HG03571 (cell line): ENCODE measurements around the gene SARNP.
"Not testable (repeated sequence)": the region's sequence is repeated elsewhere in the genome, so short reads cannot be mapped to it uniquely, and the experiment has no call there.

Source experiments
- ATAC-seq: cut with Tn5 transposase; IDR thresholded peaks from one replicate; pipeline ENCODE4 v1.9.1; 2021; ENCODE audit not compliant: unreplicated experiment

The SARNP gene

DNA sequence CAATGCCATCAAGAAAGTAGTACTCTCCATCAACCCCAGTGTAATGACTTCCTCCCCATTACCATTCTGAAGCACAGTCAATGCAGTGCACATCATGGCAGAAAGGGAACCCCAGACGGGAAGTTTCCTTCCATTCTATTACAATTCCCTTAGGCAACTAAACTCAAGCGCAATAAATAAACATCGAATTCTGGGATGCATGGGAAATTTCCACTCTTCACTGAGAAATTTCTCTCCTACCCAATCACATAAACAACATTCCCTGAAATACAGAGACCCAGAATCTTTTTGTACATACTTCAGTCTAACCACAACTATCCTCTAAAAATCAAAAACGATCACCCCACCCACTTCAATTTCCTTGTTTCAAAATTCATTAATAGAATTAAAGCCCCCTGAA lies 20.0 kb downstream of the SARNP start:
- no peak for ATAC-seq

DNA sequence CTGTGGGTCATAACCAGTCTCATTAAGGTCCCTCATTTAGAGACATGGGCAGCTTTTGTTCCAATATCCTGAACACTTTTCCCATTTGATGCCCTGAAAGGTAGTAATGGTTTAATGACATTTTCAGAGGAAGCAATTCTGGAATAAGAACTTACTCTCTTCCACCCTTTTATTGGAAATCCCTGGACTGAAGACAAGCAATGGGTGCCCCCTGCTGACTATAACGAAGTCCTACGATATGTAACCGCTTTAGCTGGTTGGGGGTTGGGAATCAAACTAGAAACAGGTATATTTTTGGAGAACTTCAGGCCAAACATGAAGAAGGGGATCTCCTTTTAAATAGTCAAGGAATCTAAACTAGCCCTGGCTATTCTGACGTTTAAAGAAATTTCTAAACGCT lies 20.5 kb downstream of the SARNP start:
- ATAC-seq, result no peak

DNA sequence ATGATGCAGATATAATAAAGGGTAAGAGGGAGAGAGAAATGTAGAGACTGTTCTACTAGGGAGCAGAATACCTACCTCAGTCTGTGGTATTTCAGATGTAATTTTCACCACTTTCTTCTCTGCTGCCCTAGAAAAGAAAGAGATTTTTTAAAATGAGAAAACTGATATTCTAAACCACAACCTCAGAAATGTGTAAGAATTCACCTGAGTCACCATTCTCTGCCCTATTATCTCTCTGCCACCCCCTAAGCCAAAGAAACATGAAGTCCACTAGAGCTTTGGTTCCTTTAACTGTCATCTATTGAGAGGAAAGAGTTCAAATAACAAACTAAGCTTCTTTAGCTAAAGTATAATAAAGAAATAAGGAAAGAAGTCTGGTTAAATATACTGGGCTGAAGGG lies 21.6 kb downstream of the SARNP start:
- ATAC-seq, result no peak

DNA sequence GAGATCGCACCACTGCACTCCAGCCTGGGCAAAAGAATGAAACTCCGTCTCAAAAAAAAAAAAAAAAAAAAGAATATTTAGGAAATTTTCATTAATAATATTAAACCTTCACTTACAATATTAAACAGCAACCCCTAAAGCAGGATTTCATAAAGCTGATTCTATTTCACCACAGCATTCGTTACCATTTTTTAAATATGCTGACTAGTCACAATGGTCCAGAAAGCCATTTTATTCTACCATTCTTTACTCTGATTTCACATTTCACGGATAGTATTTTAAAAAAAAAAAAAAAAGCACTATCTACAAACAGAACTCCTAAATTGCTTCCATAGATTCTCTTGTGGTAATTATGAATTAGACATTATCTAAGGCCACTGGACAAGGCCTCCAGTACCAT lies 27.6 kb downstream of the SARNP start:
- no peak for ATAC-seq

DNA sequence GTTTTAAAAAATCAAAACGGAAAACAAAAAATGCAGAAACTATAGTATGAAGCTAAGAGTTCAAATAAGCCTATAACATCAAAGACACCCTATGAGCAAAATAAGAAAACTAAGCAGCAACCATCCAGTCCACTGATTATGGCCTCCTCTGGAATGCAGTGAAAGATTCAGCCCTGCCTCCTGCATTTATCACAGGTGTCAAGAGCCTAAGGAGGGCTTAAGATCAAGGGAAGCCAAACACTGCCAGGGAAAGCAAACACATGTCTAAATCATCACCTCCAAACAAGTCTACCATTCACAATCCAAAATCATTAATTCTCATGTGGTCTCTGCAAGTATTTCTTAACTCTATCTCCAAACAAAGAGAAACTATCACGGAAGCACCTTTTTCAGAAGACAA lies 28.4 kb downstream of the SARNP start:
- no peak for ATAC-seq

DNA sequence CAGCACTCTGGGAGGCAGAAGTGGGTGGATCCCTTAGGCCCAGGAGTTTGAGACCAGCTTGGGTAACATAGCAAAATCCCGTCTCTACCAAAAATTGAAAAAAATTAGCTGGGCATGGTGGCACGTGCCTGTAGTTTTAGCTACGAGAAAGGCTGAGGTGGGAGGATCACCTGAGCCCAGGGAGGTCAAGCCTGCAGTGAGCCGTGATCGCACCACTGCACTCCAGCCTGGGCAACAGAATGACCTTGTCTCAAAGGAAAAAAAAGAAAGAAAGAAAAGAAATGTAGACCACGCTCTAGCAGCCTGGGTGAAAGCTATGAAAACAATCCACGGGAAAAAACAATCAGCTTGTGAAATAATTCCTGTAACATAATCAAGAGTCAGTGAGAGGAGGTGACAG lies 29.0 kb downstream of the SARNP start:
- no peak for ATAC-seq

DNA sequence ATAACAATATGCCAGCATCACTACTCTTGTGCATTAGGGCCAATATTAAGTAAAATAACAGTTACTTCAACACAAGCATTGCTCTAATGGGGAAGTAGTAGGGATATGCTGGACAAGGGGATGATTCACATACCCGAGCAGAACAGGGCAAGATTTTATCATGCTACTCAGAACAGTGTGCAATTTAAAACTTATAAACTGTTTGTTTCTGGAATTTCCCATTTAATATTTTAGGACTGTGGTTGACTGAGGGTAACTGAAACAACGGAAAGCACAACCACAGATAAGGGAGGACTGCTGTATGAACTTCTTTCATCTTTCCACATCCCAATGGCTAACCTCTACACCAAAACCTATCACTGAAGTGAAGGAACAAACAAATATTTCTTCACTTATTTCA lies 36.8 kb downstream of the SARNP start:
- ATAC-seq, result no peak

DNA sequence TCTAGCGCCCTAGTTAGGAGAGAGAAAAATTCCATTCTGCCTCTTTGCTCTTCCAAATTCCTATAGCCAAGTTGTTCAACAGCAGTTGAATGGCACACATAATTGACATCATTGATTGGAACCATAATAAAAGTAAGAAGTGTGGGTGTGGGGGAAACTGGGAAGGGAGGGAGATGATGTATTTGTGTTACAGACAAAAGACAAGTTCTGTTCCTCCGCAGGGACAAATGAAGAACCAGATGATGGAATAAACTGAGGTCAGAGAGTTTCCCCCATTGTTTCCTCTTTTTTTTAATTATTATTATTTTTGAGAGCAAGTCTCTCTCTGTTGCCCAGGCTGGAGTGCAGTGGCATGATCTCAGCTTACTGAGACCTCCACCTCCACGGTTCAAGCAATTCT lies 39.7 kb downstream of the SARNP start:
- ATAC-seq, result no peak

DNA sequence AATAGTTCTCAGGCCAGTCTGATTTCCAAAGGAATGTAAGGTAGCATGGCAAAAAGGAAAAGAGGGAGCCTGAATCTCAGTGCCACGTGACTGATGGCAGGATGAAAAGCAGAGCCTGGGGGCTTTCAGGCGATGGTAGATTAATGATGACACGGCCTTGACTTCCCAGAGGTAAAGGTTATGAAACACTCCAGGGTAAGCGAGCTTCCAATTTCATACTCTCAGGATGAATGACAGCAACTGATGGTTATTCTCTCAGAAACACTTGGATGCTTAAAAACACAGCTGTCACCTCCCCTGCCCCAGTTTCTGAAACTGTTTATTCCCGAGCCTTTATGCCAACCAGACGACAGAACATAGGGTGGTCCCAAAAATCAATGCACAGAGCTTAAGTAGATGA lies 45.8 kb downstream of the SARNP start:
- no peak for ATAC-seq

DNA sequence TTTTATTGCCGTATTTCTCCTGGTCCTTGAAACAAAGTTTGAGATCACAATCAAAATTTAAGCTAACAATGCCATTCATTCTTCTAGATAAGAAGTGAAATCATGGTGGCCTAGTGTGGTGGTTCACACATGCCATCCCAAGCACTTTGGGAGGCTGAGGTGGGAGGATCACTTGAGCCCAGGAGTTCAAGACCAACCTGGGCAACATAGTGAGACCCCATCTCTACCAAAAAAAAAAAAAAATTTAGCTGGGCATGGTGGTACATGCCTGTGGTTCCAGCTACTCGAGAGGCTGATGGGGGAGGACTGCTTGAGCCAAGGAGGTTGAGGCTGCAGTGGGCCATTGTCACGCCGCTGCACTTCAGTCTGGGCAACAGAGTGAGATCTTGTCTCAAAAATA lies 50.4 kb downstream of the SARNP start:
- ATAC-seq, result no peak

DNA sequence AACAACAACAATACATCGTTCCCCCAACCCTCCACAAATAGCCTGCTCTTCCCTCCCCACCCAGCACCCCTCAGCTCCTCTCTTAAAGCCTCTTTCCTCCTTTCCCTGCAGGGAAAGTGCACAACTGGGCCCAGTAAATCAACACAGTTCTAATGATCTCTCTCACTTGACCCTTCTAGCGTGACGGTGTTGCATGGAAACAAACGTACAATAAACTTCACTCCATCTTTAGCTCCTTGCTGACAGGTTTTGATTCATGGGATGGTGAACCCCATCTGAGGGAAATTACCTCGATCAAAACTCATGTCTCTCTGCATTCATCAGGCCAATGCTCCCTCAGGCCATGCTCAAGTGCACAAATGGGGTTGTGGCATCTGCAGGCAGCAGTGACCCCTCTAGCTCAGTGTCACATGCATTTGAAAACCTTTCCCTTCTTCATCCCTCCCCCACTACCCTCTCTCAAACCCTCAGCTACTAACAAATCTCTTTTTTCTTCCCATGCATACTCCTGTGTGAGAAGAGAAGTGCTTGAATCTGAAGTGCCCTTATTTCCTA lies 51.7 kb downstream of the SARNP start:
- no peak for ATAC-seq

DNA sequence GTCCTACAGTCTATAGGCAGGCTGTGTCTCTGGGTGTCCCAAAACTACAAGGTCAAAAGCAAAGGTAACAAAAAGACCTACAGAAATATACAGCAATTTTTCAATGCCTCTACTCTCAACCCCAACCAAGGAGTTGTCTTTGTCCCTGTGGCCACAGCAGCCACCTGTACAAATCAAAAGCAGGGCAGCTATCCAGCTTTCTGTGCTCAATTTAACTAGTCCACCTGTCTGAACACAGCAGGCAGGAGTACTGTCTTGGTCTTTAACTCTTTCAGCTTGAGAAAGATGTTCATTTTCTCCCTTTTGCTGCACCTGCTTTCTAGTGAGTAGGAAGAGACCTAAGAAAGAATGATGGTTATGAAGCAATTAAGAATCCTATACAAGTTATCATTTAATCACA lies 54.9 kb downstream of the SARNP start:
- ATAC-seq, result no peak

DNA sequence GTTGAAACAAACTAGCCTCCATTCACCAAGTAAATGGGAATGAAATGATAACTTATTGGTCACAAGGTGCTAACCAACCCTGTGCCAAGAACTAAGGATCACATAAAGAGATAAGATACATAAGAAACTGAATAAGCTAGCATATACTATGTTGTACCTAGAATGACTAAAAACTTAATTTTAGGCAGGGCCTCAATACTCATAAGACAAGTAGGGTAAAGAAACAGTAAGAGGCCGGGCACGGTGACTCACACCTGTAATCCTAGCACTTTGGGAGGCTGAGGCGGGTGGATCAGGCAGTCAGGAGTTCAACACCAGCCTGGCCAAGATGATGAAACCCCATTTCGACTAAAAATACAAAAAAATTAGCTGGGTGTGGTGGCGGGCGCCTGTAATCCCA lies 56.9 kb downstream of the SARNP start:
- ATAC-seq, result no peak

DNA sequence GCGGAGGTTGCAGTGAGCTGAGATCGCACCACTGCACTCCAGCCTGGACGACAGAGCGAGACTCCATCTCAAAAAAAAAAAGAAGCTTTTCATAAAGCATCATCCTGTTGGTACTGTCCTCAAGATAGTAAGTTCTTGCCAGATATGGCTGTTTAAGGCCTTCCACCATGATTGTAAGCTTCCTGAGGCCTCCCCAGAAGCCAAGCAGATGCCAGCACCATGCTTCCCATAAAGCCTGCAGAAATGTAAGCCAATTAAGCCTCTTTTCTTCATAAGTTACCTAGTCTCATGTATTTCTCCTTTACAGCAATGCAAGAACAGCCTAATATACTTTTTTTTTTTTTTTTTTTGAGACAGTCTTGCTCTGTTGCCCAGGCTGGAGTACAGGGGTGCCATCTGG lies 58.9 kb downstream of the SARNP start:
- not testable (repeated sequence) for ATAC-seq

DNA sequence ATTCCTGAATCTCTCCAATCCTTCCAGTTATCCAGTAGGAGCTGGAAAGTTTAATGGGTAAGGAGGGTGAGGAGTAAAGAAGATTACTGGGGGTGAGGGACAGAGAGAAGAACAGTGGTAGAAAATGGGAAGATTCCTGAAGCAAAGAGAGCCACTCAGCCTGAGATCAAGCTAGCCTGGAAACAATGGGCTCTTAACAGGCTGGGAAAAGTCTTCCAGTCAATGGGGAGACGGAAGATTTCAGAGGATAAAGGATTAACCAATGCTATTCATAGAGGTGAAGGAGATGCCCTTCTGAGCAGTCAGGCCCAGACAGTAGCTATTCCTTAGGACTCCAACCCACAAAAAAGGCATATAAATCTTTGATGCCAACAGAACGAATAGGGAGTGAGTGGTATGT lies 59.8 kb downstream of the SARNP start:
- no peak for ATAC-seq

DNA sequence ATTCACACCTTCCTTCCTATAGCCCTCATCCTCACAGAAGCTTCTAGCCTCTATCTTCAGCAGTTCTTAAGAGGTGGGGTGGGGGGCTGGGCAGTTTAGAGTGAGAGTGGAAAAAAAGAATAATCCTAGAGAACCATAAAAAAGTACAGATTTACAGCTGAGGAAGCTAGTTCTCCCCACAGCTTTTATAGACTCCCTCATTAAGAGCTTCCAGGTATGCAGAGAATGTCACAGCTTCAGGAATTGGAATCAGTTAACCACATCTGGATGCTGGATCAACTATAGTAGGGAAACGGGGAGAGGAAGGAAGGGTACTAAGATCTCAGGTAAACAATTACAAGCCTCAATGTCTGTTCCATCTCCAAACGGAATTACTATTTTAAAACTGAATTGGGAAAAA lies 62.3 kb downstream of the SARNP start:
- no peak for ATAC-seq

DNA sequence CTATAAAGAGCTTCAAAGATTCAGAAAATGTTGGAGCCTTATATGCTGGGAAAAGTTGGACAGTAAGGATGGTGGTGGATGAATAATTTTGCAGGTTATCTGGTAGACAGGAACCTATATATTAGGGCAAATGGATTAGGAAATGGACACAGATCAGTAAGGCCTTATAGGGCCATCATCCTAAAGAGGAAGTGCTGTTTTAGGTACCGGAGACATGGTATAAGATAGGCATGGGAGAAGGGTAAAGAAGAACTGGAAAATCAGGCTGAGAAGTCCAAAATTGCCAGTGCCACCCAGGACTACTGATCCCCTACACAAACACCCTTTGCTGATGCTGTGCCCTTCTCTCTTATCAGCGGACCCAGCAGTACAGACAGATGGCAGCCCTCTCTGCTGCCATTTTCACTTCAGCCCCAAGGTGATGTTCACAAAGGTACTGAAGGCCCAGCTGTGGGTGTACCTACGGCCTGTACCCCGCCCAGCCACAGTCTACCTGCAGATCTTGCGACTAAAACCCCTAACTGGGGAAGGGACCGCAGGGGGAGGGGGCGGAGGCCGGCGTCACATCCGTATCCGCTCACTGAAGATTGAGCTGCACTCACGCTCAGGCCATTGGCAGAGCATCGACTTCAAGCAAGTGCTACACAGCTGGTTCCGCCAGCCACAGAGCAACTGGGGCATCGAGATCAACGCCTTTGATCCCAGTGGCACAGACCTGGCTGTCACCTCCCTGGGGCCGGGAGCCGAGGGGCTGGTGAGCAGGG lies 69.1 kb downstream of the SARNP start:
- ATAC-seq, result no peak

DNA sequence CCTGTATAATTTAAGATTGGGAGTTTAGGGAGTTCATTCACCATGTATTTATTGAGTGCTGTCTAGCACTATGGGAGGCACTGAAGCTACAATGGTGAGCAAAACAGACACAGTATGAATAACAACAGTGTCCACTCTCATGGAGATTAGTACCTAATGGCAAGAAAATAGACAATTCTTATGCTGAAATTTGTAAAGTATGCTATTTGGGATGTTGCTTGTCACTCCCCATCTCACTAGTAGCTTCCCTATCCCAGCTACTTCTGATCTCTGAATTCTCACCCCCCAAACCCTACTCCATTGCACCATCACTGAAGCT lies 70.7 kb downstream of the SARNP start:
- ATAC-seq, result no peak

DNA sequence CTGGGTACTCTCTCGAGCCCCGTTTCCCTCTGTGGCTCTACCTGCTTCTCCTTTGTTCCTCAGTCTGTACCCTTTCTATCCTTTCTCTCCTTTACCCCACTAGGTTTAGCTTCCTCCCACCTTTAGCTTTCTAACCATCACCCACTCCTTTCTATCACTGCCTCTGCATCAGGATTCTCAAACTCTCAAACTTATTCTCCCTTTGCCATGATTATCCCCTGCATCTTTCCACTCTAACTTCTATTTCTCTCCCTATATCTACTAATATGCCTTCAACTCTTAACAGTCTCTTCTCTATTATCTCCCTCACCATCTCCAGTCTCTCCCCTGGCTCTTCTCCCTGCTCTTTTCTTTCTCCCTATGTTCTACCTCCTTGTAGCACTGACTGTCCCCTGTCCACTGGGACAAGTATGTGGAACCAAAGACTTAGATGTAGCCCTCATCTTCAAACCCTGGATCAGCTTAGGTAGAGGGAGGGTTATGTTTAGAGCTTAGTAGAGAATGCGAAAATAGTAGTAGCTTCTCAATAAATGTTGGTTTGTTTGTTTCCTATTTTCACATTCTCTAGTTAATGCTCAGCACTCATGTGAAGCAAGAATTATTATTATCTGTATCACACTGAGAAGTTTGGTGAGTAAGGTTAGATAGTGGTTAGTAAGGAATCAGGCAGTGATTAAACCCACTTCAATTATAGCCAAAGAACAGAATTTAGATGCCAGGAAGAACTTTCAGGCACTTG lies 71.2 kb downstream of the SARNP start:
- ATAC-seq, result no peak

DNA sequence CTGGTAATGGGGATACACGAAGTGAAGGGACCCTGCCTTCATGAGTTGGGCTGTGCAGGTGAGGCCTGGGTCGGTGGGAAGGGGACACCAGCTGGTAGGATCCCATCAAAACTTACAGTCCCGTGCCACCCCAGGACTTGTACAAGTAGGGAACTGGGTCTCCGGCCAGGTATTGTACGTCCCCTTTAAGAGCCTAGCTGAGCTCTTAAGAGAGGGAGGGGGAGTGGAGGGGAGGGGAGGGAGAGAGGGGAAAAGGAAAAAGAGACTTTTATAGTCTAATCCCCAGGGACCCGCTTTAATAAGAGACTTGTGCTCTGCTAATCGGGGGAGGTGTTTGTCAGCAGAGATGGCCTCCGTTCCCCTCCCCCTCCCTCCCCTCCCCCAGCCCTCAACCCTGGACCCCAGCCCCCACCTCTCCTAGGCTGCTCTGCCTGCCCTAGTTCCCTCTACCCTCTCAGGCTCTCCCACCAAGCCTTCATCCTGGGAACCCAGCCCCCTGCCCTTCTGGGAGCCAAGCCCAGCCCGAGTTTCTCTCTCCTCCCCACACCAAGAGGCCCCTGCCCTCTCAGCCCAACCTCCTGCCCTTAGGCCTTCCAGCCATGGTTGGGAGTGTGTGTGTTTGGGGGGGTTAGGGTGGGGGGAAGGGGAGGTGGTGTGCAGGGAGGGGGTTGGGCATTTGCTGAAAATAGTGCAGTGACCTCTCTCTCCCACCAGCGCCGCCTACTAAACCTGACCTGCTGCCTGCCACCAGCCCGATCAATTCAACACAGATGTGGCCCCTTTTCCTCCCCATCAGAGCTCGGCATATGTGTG lies 72.0 kb downstream of the SARNP start:
- ATAC-seq, result no peak

DNA sequence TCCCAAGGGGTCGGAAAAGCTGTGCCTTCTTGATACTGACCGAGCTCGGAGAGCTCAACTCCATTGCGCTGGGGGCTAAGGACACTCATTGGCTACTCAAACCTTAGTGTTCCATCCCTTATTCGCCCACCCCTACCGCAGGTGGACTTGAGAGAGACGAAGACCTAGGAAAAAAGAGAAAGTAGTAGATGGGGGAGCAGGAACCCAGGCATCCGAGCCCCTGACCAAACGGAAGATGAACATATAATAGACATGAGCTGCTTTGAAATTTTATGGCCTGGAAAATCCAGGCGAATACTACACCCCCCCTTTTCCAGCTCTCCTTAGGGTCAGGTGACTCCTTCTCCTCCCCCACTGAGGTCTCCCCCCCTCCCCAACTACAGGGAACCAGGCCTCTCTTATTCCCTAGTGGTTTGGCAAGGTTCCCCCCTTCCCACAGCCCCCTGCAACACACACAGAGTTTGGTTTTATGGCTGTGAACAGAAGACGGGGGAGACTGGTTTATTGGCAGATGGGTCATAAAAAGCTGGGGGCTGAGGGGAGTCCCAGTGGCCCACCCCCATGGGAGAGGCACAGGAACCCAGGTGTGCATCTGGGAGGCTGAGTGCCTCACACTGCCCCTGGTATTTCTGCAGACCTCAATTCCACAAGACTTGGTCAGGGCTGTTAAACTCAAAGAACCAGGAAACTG lies 73.0 kb downstream of the SARNP start:
- no peak for ATAC-seq
